Measurements from ENCODE around the gene PNPLA1. TPM values are rescaled to one million over a fixed set of nuclear protein-coding genes. Genes with fewer than 3 reads are reported as not detected.

PNPLA1 gene, protein sequence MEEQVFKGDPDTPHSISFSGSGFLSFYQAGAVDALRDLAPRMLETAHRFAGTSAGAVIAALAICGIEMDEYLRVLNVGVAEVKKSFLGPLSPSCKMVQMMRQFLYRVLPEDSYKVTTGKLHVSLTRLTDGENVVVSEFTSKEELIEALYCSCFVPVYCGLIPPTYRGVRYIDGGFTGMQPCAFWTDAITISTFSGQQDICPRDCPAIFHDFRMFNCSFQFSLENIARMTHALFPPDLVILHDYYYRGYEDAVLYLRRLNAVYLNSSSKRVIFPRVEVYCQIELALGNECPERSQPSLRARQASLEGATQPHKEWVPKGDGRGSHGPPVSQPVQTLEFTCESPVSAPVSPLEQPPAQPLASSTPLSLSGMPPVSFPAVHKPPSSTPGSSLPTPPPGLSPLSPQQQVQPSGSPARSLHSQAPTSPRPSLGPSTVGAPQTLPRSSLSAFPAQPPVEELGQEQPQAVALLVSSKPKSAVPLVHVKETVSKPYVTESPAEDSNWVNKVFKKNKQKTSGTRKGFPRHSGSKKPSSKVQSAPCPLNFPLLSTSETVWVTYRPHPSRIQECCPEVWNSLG
- polyA plus RNA-seq (ENCODE audit: insufficient read length), result 0.27 TPM

DNA sequence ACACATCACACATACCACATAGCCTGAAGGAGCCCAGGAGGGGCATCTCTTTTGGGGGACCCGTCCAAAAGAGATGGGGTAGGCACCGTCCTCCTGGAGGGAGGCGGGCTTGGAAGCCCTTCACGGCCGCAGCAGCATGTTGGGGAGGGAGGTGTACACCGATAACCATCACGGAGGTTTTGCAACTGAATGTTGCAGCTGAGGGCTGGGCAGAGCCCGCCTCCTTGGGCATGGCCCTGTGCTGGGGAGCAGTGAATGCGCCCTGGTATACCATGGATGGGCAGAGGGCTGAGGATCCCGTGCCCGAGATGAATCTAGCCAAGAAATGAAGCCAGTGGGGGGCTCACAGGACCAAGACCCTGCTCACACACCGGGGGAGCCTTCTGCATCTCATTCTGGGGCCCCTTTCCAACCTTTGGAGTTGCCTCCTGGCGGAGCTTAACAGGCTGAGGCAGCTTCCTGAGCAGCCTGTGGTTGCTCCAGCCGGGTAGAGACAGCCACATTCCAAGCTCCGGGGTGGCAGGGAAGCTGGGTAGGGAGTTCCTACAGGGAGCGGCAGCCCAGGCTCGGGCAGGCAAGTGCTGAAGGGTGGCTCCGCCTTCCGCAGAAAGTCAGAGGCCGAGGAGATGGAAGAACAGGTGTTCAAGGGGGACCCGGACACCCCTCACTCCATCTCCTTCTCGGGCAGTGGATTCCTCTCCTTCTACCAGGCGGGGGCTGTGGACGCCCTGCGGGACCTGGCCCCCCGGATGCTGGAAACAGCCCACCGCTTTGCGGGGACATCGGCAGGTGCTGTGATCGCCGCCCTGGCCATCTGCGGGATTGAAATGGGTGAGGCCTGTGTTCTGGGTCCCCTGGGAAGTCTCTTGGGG, at the start of gene PNPLA1:
PNPLA1 (plus strand) TSS at position 227 of the 872 bp plus-strand sequence; CDS start at position 627, 400 bp downstream.
- DNase-seq, result no peak

GRCh38 chr6:36220226-36220625, 49.6 kb upstream of the PNPLA1 start:
- no peak for DNase-seq

GRCh38 chr6:36221674-36222073, 48.2 kb upstream of the PNPLA1 start:
- DNase-seq, result no peak

DNA sequence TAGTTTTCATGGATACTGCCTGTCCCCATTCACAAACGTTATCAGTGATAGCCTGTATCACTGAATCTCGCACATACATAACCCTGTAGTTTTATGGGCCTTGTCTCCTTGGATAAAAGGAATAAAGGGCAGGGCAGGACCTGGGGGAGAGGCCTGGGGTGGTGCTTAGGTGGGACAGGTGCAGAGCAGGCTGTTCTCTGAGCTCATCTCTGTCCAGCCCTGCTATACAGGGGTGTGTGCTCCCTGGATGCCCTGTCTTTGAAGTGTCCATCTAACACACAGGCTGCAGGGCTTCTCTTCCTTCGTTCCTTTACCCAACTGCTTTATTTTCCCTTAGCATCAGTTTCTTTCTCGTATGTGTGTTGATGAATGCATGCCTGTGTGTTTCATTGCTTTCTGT, 46.9 kb upstream of the PNPLA1 start:
- DNase-seq, result no peak

GRCh38 chr6:36223706-36224105, 46.2 kb upstream of the PNPLA1 start:
- no peak for DNase-seq

- DNase-seq, result no peak
These were observed 44.9 kb upstream of the PNPLA1 start for GRCh38 chr6:36224918-36225461.

DNA sequence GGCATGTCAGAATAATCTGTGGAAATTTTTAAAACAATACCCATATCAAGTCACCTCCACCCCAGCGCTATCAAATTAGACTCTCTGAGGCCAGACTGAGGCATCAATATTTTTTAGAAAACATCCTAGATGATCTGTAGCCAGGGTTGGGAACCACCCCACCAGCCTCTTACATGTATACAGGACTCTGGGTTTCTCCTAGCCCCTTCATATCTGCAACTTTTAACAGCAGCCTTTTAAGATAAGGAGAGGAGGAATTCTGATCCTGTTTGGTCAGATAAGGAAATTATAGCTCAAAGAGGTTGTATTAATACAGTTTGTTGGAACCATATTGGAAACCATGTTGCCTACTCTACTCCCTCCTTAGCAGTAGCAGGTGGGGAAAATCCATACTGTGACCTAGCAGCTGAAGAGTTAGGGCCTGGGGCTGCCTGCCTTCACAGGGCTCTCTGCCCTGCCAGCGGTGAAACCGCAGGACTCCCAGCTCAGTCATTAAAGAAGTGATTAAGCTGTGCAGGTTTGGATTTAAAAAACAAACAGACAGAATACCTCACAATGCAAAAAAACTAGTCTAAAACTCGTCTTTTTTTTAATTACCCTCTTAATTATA, 43.3 kb upstream of the PNPLA1 start:
- no peak for DNase-seq

- no peak for DNase-seq
These were observed 42.3 kb upstream of the PNPLA1 start for GRCh38 chr6:36227379-36228228.

GRCh38 chr6:36229223-36229622, 40.6 kb upstream of the PNPLA1 start:
- no peak for DNase-seq

GRCh38 chr6:36230371-36230770, 39.5 kb upstream of the PNPLA1 start:
- DNase-seq, result no peak

DNA sequence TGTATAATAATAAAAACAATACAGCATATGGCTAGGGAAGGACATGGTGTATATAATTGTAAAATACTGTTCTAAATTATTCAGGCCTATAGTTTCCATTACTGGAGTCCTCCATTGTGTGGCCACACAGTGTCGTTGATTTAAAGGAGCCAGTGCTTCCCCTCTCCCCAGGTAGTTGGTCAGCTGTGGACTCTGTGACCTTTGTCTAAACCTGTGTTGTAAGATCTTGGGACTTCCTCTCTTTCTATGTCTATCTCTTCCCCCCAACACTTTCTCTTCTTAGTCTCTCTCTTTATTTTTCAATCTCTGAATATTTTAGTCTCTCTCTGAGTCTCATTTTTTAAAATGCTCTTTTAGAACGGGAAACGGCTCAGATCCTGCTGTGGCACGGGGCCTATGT, 37.7 kb upstream of the PNPLA1 start:
- DNase-seq, result no peak

- DNase-seq, result no peak
These were observed 34.6 kb upstream of the PNPLA1 start for GRCh38 chr6:36235309-36235708.

DNA sequence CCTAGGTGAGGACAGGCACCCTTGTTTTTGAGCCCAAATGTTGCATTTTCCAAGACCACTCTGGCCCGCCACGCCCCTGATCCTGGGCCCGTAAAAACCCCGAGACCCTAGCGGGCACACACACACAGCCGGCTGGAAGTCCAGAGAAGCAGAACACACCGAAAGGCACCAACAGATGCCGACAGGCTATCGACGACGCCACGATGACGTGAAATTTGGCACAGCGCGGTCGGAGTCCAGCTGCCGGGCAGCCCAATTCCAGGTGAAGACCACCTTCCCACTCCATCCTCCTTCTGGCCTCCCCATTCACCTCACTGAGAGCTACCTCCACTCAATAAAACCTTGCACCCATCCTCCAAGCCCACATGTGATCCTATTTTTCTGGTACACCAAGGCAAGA, 34.0 kb upstream of the PNPLA1 start:
- no peak for DNase-seq

- DNase-seq, result no peak
These were observed 30.1 kb upstream of the PNPLA1 start for GRCh38 chr6:36239774-36240173.

DNA sequence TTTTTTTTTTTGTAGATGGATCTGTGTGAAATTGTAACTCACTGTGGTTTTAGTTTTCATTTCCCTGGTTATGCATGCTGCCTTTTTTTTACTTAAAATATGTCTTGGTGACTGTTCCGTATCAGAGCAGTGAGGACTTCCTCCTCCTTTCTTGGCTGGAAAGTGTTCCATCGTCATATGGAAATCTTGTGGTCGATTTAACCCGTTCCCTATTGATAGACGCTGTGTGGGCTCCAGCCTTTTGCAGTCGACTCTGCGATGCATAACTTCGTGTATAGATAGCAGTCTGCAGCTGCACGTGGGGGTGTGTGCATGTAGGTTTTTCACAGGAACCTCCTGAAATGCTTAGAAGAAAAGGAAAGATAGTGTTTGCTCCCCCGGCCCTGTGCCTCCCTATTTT, 28.1 kb upstream of the PNPLA1 start:
- DNase-seq, result no peak

GRCh38 chr6:36242161-36242560, 27.7 kb upstream of the PNPLA1 start:
- DNase-seq, result no peak

DNA sequence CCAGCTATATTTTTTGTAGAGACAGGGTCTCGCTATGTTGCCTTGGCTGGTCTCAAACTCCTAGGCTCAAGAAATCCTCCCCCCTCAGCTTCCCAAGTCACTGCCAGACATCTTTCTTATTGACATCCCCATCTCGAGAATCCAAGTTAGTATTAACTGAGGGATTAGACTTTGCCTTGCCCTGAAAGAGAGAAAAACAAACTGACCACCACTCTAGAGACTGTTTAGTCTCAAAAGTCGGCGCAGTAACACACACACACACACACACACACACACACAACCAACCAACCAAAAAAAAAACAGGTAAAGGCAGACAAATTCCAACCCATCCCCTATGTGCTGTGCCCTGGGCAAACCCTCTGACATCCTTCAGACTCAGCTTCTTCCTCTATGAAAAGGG, 27.2 kb upstream of the PNPLA1 start:
- no peak for DNase-seq

DNA sequence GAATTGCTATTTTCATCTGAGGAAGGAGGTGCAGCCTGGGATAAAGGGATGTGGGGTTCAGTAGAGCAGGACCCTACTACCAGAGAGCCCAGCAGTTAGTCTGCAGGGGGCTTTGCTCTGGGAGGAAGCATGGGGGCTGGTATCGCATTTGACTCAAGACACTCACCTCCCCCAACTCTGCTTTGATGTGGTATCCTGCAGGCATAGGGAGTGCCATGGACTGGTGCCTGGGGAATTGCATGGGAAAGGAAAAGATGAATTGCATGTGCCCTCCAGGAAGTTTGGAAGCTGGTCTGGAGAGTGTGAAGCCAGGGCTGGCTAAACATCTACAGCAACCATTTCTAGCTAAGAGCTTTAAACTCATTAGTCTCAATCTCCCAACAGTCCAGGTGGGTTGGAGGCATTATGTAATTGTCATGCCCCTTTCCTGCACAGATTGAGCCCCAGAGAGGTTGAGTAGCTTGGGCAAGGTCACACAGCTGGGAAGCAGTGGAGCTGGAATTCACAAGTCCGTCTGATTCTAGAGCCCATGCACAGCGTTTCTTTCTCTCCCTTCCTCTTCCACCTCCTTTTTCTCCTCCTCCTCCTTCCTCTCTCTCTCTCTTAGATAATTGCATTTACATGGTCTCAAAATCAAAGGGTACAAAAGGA, 26.2 kb upstream of the PNPLA1 start:
- no peak for DNase-seq

- DNase-seq, result no peak
These were observed 25.1 kb upstream of the PNPLA1 start for GRCh38 chr6:36244641-36245280.

DNA sequence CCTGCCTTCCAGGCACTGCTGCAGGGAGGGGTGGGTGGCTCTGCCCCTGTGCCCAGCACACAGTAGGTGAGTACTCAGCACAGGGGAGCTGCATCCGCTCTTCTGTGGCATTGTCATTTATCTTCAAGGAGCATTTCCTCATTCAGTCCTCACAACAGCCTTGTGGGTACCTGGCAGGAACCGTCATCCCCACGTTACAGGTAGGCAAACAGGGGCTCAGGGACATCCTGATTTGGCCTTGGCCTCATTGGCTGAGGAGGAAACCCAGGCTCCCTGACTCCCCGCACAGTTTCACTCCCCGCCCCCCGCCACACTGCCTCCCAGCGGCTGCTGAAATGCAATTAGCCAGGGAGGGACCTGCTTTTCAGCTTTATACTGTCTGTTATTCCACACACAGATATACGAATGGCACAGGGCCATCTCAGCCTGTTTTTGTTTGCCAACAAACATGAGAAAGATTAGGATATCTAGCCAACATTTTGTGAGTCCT, 24.2 kb upstream of the PNPLA1 start:
- DNase-seq, result no peak
